ENCODE data around the gene GARIN5A. TPM values are rescaled to one million over a fixed set of nuclear protein-coding genes. Genes with fewer than 3 reads are reported as not detected.

Gene GARIN5A
- total and polyA plus RNA-seq, 2 of the 8 experiments (the other 6 are each of a cell fraction or from before 2014, with no cell fraction given), result 9.1 to 18.5 TPM

DNA sequence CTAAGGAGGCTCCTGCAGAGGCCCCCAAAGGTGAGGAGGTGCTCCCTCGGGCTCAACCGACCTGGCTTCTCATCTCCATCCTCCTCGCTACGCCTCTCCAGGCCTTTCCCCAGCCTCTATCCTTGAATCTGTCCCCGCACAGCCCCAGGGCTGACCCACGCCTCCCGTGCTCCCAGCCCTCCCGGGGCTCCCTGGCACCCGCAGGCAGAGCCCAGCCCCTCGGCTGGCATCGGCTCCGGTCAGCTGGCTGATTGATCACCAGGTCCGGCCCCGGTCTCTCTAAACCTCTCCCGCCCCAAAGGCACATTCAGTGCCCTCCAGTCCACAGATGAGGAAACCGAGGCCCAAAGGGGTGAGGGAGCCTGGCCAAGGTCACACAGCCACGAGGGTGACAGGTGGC lies 41.4 kb downstream of the GARIN5A start:
- Histone ChIP-seq H3K79me1 (ENCODE audit: low read depth, low read length) (no peaks in the 10 kb centered on the region), H3K18ac (ENCODE audit: extremely low read depth, low read length) (no peak overlapping the region), H3K27me3 (replicated peaks in 1 of 4; ENCODE audit: control insufficient read depth in 3 of 4, extremely low read depth in 1 of 4, insufficient read depth in 3 of 4, low read length in 3 of 4) (peaks cover 0 to 5% (median 3%) of the 10 kb centered on the region in 4 experiments; a peak in 4 of 7 replicates), H3K36me3 (ENCODE audit: control insufficient read depth in 2 of 4, insufficient read depth in 4 of 4, low read length in 3 of 4) (no peaks in the 10 kb centered on the region), H2BK20ac (ENCODE audit: low read length) (no peak overlapping the region), H3K4me3 (ENCODE audit: extremely low read depth in 1 of 4, insufficient read depth in 2 of 4, low read depth in 3 of 4, low read length in 4 of 4) (no peak overlapping the region), H3K9me3 (ENCODE audit: insufficient read depth in 2 of 2, low read depth in 1 of 2, low read length in 1 of 2) (no peaks in the 10 kb centered on the region), H2BK12ac (ENCODE audit: low read depth, low read length) (no peak overlapping the region), H3K23ac (ENCODE audit: insufficient read length) (no peak overlapping the region), H3K14ac (ENCODE audit: insufficient read length) (no peak overlapping the region), H3K4me2 (ENCODE audit: insufficient read depth in 1 of 2, low read depth in 2 of 2, low read length in 2 of 2) (no peak overlapping the region), H2BK15ac (ENCODE audit: low read length) (no peak overlapping the region), H2BK120ac (replicated peaks; ENCODE audit: low read depth, low read length) (no peak overlapping the region), H2AK5ac (ENCODE audit: low read depth, low read length) (no peak overlapping the region), H3K27ac (ENCODE audit: low read depth, low read length) (no peak overlapping the region), H4K5ac (ENCODE audit: insufficient read length, low read depth, low read length) (no peak overlapping the region), H4K20me1 (replicated peaks in 1 of 2; ENCODE audit: control insufficient read depth in 1 of 2, insufficient read depth in 2 of 2, low read length in 2 of 2) (no peaks in the 10 kb centered on the region), H3K56ac (replicated peaks; ENCODE audit: insufficient read length, low read depth, low read length) (no peak overlapping the region), H3K4ac (replicated peaks; ENCODE audit: insufficient read length, low read depth, low read length) (no peak overlapping the region), H4K91ac (replicated peaks; ENCODE audit: insufficient read length, low read length) (no peak overlapping the region), H3K79me2 (ENCODE audit: control insufficient read depth in 1 of 2, insufficient read depth in 2 of 2, low read length in 2 of 2) (no peaks in the 10 kb centered on the region), H2AFZ (ENCODE audit: low read length) (no peak overlapping the region), H3K9ac (replicated peaks in 1 of 4; ENCODE audit: extremely low read depth in 1 of 4, low read depth in 3 of 4, low read length in 3 of 4) (no peak overlapping the region), H3K4me1 (replicated peaks in 1 of 4; ENCODE audit: control insufficient read depth in 3 of 4, insufficient read depth in 4 of 4, low read length in 3 of 4) (peaks cover 2 to 14% (median 9%) of the 10 kb centered on the region in 4 experiments), H2BK5ac (ENCODE audit: low read depth, low read length) (no peak overlapping the region), H3K23me2 (ENCODE audit: low read depth, low read length) (peaks cover 7% of the 10 kb centered on the region; the same call in 1 of the 2 replicates), H4K8ac (ENCODE audit: extremely low read depth, insufficient read depth, low read length) (0 out of 2 replicates have a peak overlapping the region, but pooled peaks have one; percentile 16)
- no peak for TF ChIP-seq SIRT6 (IDR thresholded peaks at IDR 0.05; ENCODE audit: low read length)
- TF ChIP-seq CEBPB (IDR thresholded peaks at IDR 0.05; ENCODE audit: low read depth, low read length), result no peak
- TF ChIP-seq JUND (IDR thresholded peaks at IDR 0.05; ENCODE audit: low read length), result no peak
- TF ChIP-seq CREB1 (IDR thresholded peaks at IDR 0.05), result no peak
- FAIRE-seq (no peak), DNase-seq (ENCODE audit: low read depth in 1 of 2, low spot score in 2 of 2) (no peak)
- POLR2A ChIA-PET (ENCODE audit: partially characterized antibody), result interaction anchor here (1.0 to 1.4 kb wide), 2 partner anchors 17 to 28 kb away, joined by 3 to 4 read pairs; partner anchors contain the start of gene SPIB
- WGBS, 2 experiments (ENCODE audit: extremely low coverage in 1 of 2, insufficient coverage in 1 of 2, insufficient read length in 1 of 2, insufficient replicate concordance in 2 of 2, low coverage in 1 of 2, low lambda C conversion rate in 2 of 2, missing lambda C conversion rate in 1 of 2), result 93% methylated on average over 16 of the region's 17 CpGs; no CpG with 5 or more reads in 1 of the 2 experiments
- CTCF ChIA-PET (ENCODE audit: partially characterized antibody), result interaction anchor here (1.2 to 1.4 kb wide), 2 partner anchors 22 to 101 kb away, joined by 3 to 5 read pairs; no protein-coding TSS in a partner anchor
